Hematopoietic multipotent progenitor cell treated with erythropoietin and hydrocortisone succinate and interleukin-3 and kit ligand, for 4 days (in vitro differentiated cells): ENCODE measurements around the gene ZCCHC14.

Experiments used
- DNase-seq: peaks from one replicate; pipeline ENCODE4 v3.0.0-alpha.2; 2015

ZCCHC14 gene

GRCh38 chr16:87356491-87356853, 136.4 kb downstream of the ZCCHC14 start:
- DNase-seq: no peak
